Endometrium (tissue), 2 donors: ENCODE measurements around the gene SOBP.

Experiments
- FAIRE-seq: peaks from 2 replicates; lab custom pipeline; 2012; peaks lifted over from hg19 to GRCh38; lab: Jason Lieb, UNC
- donor health status: control.
- donor health status: control.

Gene SOBP

GRCh38 chr6:107585815-107586435 lies 96.0 kb downstream of the SOBP start:
- no peak for FAIRE-seq

DNA sequence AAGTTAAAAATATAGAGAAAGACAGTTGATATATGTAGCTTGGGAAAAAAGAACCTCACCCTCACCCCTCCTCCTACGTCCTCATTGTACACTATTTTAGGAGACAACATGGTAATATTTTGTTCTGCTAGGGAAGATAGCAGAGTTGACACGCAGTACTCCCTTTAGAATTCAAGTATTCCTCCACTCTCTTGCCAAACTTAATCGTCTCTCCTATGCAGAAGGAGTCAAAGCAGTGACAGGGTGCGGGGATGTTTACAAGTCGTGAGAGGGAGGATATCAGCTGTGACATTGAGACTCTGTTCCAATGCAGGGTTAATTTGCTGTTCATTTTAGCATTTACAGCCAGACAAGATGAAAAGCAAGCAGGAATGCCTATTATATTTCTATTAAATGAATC lies 97.5 kb downstream of the SOBP start:
- no peak for FAIRE-seq

DNA sequence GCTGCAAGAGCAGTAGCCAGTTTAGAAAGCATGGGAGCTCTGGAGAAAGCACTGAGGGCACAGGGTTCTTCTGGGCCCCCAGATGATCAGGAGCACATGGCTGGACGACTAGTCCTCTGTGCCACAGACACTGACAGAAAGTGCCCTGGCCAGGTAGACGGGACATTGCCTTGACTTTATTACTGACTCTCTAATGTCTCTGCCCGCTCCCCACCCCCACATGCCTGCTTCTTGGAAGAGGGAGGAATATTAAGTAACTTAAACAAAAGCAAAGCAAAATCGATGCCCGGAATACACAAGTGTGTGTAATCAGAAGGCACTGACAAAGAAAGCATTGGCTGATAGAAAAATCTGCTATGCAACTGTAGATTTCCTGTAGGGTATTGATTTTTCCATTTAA lies 99.3 kb downstream of the SOBP start:
- FAIRE-seq = no peak

GRCh38 chr6:107589934-107590333 lies 100.0 kb downstream of the SOBP start:
- no peak for FAIRE-seq

DNA sequence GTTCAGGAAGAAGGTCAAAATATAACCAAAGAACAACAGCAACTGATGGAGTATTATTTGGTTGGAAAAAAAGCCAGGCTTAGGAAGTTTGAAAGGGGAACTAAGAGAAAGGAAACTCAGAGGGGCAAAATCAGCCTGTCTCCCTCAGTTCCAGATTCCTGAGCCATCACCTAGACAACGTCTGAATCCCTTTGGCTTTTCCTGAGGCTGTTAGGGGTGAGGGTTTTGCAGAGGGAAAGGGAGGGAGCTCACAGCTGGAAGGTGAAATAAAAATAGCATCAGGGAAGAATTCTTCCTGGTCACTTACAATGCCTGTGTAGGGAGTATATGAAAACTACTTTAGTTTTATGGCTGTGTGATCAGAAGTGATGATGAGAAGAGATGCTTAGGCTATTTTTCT lies 100.5 kb downstream of the SOBP start:
- FAIRE-seq = no peak

DNA sequence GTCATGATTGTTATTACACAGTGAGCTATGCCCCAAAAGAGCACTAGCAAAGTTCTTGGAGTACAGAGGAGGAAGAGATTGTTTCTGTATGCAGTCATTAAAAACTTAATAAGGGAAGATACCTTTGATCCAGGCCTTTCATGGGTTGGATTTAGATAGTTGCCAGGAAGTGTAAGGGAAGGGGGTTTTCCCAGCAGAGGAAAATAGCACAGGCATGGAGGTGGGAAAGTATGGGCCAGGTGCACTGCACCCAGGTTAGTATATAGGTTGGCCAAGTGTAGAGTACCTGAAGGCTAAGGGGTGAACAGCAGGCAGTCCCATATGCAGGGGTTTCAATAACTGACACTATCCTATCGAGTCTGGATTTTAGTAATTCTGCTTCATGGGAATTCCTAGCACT lies 101.4 kb downstream of the SOBP start:
- no peak for FAIRE-seq

GRCh38 chr6:107592806-107593205 lies 102.9 kb downstream of the SOBP start:
- no peak for FAIRE-seq

DNA sequence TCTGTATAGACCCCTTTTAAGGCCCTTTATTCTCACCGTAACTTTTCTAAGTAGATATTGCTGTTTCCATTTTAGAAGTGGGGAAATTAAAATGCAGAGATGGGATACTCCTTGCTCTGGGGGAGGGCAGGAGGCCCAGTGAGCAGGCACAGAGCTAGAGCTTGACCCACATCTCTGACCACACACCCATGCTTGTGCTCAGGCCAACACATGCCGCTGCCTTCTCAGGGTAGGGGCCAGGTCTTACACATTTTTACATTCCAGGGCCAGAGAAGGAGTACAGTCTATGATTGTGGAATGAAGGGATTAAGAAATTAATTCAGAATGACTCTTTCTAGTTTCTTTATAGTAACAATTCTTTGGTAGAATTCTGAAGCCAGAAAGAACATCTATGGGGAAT lies 104.8 kb downstream of the SOBP start:
- FAIRE-seq = no peak

- no peak for FAIRE-seq
Observed at GRCh38 chr6:107598091-107598490, 108.2 kb downstream of the SOBP start.

DNA sequence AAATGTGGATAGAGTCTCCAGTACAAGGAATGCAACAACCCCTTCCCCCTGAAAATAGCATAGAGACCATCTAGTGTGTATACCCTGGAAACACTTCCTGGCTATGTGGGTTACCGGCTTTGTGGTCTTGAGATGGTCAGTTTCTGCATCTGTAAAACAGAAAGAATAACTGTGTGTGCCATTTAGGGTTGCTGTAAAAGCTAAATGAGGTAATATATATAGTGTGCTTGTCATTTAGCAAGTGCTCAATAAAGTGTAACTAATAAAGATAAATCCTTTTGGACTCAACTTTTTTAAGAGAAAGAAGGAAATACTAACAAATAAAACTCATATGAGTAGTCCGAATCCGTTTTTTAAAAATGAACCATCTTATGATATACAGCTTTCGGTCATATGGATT lies 109.1 kb downstream of the SOBP start:
- FAIRE-seq = no peak

- FAIRE-seq = no peak
Observed at GRCh38 chr6:107600121-107600520, 110.2 kb downstream of the SOBP start.

- no peak for FAIRE-seq
Observed at GRCh38 chr6:107600936-107601335, 111.0 kb downstream of the SOBP start.

DNA sequence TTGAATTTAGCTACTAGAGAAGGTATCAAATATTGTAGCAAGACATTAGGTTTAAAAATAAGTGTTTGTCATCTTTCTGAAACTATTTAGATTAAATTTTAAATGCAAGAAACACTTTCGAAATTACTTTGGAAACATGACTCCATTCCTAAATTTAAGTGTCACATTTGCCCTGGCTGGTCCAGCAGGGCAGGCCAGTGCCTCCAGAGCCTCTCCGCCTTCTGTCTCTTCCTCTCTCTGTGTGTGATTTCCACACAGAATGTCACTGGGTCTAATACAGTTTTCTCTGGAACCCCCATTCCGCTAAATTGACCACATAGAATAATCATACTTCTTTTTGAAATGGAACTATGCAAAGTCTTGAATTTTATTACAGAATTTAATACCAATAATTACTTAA lies 111.5 kb downstream of the SOBP start:
- no peak for FAIRE-seq

- FAIRE-seq = no peak
Observed at GRCh38 chr6:107602321-107603005, 112.5 kb downstream of the SOBP start.

- FAIRE-seq = no peak
Observed at GRCh38 chr6:107603006-107603370, 113.1 kb downstream of the SOBP start.

GRCh38 chr6:107604549-107604948 lies 114.6 kb downstream of the SOBP start:
- FAIRE-seq = no peak

- no peak for FAIRE-seq
Observed at GRCh38 chr6:107606407-107606806, 116.5 kb downstream of the SOBP start.

DNA sequence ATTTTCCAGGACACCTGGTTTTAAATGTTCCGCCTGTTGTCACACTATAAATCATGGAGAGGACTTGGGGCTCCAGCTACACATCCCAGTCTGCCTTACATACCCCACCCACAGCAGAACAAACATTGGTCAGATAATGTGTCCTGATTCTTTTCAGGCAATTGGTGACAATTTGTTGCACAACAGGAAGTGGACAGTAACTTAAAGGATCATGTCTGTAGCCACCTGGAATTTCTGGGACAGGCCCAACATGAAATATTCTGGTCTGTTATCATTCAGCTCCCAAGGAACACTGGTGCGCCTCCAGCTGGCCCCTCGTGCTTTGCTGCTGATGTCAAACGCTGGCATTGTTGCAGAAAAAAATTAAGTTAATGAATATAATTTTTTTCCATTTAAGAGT lies 117.2 kb downstream of the SOBP start:
- FAIRE-seq = no peak

GRCh38 chr6:107611094-107611810 lies 121.3 kb downstream of the SOBP start:
- FAIRE-seq = no peak

GRCh38 chr6:107612762-107613415 lies 123.0 kb downstream of the SOBP start:
- no peak for FAIRE-seq

DNA sequence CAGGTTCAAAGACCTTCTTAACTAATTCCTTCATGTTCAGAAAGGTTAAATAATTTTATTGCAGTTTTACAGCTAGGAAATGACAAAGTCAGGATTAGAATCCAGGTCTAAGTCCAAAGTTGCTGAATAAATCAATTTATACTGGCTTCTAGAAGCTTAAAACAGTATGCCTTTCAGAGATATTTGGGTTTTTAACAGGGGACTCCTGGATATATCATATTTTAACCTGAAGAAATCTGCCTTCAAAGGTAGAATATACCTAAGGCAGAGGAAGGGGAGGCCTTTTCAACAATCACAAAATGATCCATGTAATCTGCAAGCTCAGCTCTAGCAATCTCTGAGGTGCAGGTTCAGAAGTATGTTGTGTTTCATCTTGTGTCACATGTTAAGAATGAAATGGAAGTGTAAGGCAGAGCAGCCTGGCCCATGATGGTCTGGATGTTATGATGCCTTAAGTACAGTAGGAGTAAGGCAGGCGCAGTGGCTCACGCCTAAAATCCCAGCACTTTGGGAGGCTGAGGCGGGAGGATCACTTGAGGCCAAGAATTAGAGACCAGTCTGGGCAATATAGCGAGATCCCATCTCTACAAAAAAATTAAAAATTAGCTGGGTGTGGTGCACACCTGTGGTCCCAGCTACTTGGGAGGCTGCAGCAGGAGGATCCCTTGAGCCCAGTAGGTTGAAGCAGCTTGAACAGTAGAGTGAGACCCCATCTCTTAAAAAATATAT lies 123.9 kb downstream of the SOBP start:
- no peak for FAIRE-seq

GRCh38 chr6:107614828-107615227 lies 124.9 kb downstream of the SOBP start:
- FAIRE-seq = no peak
